Smooth muscle cell (in vitro differentiated cells): ENCODE results near the gene CAPNS1. TPM values are rescaled to one million over a fixed set of nuclear protein-coding genes. Genes with fewer than 3 reads are reported as not detected.

Experiments
- DNase-seq: peaks from one replicate; lab custom pipeline; 2025; ENCODE audit not compliant: unreplicated experiment; lab: John Stamatoyannopoulos, UW
- H2AFZ ChIP-seq: fragments of 200-600 bp; sonication (generic); 2 replicates; pipeline ENCODE4 v1.6.0; 2016; ENCODE audit warnings: antibody characterized with exemption, low read depth, mild to moderate bottlenecking
- H3F3A ChIP-seq: fragments of 200-600 bp; sonication (generic); 2 replicates; pipeline ENCODE4 v1.6.0; 2017; ENCODE audit warnings: antibody characterized with exemption, low read depth
- H3K27ac ChIP-seq: fragments of 200-600 bp; sonication (generic); 2 replicates; pipeline ENCODE4 v1.5.1; 2016; ENCODE audit warnings: low read depth, mild to moderate bottlenecking
- H3K27me3 ChIP-seq: fragments of 200-600 bp; sonication (generic); 2 replicates; pipeline ENCODE4 v1.6.1; 2016; ENCODE audit warnings: low read depth, mild to moderate bottlenecking
- H3K36me3 ChIP-seq: fragments of 200-600 bp; sonication (generic); 2 replicates; pipeline ENCODE4 v1.5.1; 2016; ENCODE audit warnings: low read depth
- H3K4me1 ChIP-seq: fragments of 200-600 bp; sonication (generic); 2 replicates; pipeline ENCODE4 v1.5.1; 2016; ENCODE audit warnings: low read depth
- H3K4me2 ChIP-seq: fragments of 200-600 bp; sonication (generic); 2 replicates; pipeline ENCODE4 v1.6.0; 2016; ENCODE audit warnings: mild to moderate bottlenecking
- H3K4me3 ChIP-seq: fragments of 200-600 bp; sonication (generic); 2 replicates; pipeline ENCODE4 v1.5.1; 2016; ENCODE audit warnings: mild to moderate bottlenecking
- H3K79me2 ChIP-seq: fragments of 200-600 bp; sonication (generic); 2 replicates; pipeline ENCODE4 v1.6.0; 2016; ENCODE audit warnings: low read depth, mild to moderate bottlenecking
- H3K9ac ChIP-seq: fragments of 200-600 bp; sonication (generic); 2 replicates; pipeline ENCODE4 v1.6.0; 2016; ENCODE audit warnings: low read depth
- H3K9me3 ChIP-seq: fragments of 200-600 bp; sonication (generic); replicated peaks from 2 replicates; pipeline ENCODE4 v1.5.1; 2016; ENCODE audit warnings: low read depth
- H4K20me1 ChIP-seq: fragments of 200-600 bp; sonication (generic); 2 replicates; pipeline ENCODE4 v1.6.0; 2016; ENCODE audit warnings: low read depth
- WGBS: methylation state at CpG from one replicate; pipeline ENCODE4 v1.1.7; 2016; ENCODE audit warnings: low lambda C conversion rate; 5-methylcytosine and 5-hydroxymethylcytosine counted together
- polyA plus RNA-seq: library from polyadenylated mRNA; unstranded; fragments of >200 nt; fragmentation: Nextera tagmentation; extraction: Ambion mirVana; gene quantifications from 2 replicates; pipeline ENCODE4 v1.2.1, GENCODE V29; 2016
- total RNA-seq: library from RNA; depleted of rRNA; stranded (reverse); fragments of >200 nt; gene quantifications from 2 replicates; pipeline ENCODE4 v1.2.3, GENCODE V29; 2014
- TF ChIP-seq, protein P1 (sequence below): fragments of 200-600 bp; sonication (generic); IDR thresholded peaks from 2 replicates; pipeline ENCODE4 v1.5.1; 2017; ENCODE audit warnings: borderline replicate concordance, mild to moderate bottlenecking, antibody characterized with exemption; ENCODE audit not compliant: insufficient read depth, poor library complexity, severe bottlenecking

The CAPNS1 gene
- total RNA-seq, result 183 and 252 TPM in 2 replicates
- polyA plus RNA-seq, result 365 and 383 TPM in 2 replicates

- peak within 1 kb of the TSS; percentile 97 for H3K4me3 ChIP-seq
- TF ChIP-seq, protein P1, sequence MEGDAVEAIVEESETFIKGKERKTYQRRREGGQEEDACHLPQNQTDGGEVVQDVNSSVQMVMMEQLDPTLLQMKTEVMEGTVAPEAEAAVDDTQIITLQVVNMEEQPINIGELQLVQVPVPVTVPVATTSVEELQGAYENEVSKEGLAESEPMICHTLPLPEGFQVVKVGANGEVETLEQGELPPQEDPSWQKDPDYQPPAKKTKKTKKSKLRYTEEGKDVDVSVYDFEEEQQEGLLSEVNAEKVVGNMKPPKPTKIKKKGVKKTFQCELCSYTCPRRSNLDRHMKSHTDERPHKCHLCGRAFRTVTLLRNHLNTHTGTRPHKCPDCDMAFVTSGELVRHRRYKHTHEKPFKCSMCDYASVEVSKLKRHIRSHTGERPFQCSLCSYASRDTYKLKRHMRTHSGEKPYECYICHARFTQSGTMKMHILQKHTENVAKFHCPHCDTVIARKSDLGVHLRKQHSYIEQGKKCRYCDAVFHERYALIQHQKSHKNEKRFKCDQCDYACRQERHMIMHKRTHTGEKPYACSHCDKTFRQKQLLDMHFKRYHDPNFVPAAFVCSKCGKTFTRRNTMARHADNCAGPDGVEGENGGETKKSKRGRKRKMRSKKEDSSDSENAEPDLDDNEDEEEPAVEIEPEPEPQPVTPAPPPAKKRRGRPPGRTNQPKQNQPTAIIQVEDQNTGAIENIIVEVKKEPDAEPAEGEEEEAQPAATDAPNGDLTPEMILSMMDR, result no peak
- no peaks in the 10 kb centered on the region for H3K9me3 ChIP-seq
- WGBS, result under 1% methylated on average over 67 of the region's 75 CpGs
- H3K36me3 ChIP-seq, result peaks cover under 1% of the 10 kb centered on the region
- H3K79me2 ChIP-seq, result peaks cover 30% of the 10 kb centered on the region
- H3K27me3 ChIP-seq, result no peaks in the 10 kb centered on the region
- H3K4me2 ChIP-seq, result peak within 1 kb of the TSS; percentile 94
- peak; percentile 87 for DNase-seq
- H3F3A ChIP-seq, result peaks cover 5% of the 10 kb centered on the region
- peak within 1 kb of the TSS; percentile 97 for H3K9ac ChIP-seq
- H3K4me1 ChIP-seq, result no peaks in the 10 kb centered on the region
- peak within 1 kb of the TSS; percentile 94 for H3K27ac ChIP-seq
- peaks cover 24% of the 10 kb centered on the region for H4K20me1 ChIP-seq
- peak within 1 kb of the TSS; percentile 82 for H2AFZ ChIP-seq
These were observed at the start of gene CAPNS1 for GRCh38 chr19:36139473-36140303. Gene CAPNS1, plus strand, starts transcription at chr19:36140066. Its CDS starts 946 bp downstream, at chr19:36141012.

DNA sequence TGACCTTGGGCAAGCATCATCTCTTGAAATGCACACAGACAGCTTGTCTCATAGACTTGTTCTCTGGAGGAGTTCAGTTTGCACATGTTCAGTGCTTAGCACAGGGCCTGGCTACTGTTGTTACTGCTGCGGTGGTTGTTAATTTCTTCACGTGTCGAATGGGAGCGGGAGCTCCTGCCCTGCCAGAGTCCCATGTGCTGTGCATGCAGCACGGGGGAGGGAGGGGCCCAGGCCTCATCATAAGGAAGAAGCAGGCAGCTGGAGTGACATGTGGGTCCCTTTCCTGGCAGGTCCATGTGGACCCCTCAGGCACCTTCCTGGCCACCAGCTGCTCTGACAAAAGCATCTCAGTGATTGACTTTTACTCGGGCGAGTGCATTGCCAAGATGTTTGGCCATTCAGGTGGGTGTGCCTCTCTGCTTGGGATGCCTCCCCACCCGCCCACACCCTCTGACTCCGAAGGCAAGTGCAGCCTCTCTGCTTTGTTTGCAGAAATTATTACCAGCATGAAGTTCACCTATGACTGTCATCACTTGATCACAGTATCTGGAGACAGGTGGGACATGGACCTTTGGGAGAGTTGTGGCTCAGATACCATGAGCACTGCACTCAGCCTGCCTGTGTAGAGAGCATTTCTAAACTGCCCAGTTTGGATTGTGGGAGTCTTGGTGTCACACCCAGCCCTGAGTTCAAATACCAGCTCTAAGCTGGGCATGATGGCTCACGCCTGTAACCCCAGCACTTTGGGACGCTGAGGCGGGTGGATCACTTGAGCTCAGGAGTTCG, 48.8 kb upstream of the CAPNS1 start:
- Histone ChIP-seq H3K9ac (no peak overlapping the region), H3K4me3 (no peak overlapping the region), H3K36me3 (no peaks in the 10 kb centered on the region), H3F3A (no peaks in the 10 kb centered on the region), H3K79me2 (no peaks in the 10 kb centered on the region), H3K27me3 (no peaks in the 10 kb centered on the region), H3K9me3 (no peaks in the 10 kb centered on the region), H3K4me2 (no peak overlapping the region), H4K20me1 (no peaks in the 10 kb centered on the region), H3K27ac (no peak overlapping the region), H2AFZ (no peak overlapping the region), H3K4me1 (no peaks in the 10 kb centered on the region)
- DNase-seq, result no peak
- 92% methylated on average over 13 of the region's 13 CpGs for WGBS
- TF ChIP-seq, protein P1, result no peak

DNA sequence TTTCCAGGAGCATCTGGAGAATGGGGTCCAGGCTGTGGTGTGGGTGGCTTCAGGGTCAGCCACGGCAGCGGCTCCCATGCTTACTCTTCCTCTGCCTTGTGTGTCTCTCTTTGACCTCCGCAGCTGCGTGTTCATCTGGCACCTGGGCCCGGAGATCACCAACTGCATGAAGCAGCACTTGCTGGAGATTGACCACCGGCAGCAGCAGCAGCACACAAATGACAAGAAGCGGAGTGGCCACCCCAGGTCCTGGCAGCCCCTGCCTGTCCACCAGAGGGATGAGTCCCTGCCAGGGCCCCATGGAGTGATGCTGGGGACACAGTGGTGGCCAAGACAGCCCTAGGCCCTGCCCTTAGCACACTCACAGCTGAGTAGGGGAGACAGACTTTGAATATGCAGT, 47.3 kb upstream of the CAPNS1 start:
- Histone ChIP-seq H3K4me3 (no peak overlapping the region), H3K4me1 (no peaks in the 10 kb centered on the region), H3K79me2 (no peaks in the 10 kb centered on the region), H3K9me3 (no peaks in the 10 kb centered on the region), H3K4me2 (no peak overlapping the region), H3K27me3 (no peaks in the 10 kb centered on the region), H3K9ac (no peak overlapping the region), H3K36me3 (no peaks in the 10 kb centered on the region), H4K20me1 (no peaks in the 10 kb centered on the region), H2AFZ (no peak overlapping the region), H3F3A (no peaks in the 10 kb centered on the region), H3K27ac (no peak overlapping the region)
- TF ChIP-seq, protein P1, result no peak
- no peak for DNase-seq
- WGBS, result 96% methylated on average over 7 of the region's 7 CpGs
